Right ventricle myocardium inferior (tissue), 1 donor: ENCODE results near the gene CFAP221. TPM values are rescaled to one million over a fixed set of nuclear protein-coding genes. Genes with fewer than 3 reads are reported as not detected.
A peak's percentile ranks its signal among the peaks of the same experiment; 100 is the strongest.
"Not testable (repeated sequence)": the region's sequence is repeated elsewhere in the genome, so short reads cannot be mapped to it uniquely, and the experiment has no call there.

ENCODE experiments used
- ATAC-seq: fragments of 200-7000 bp; cut with Tn5 transposase; one replicate; pipeline ENCODE4 v1.9.1; 2020; ENCODE audit warnings: mild to moderate bottlenecking, moderate library complexity
- DNase-seq: peaks from one replicate; pipeline ENCODE4 v3.0.0; 2021; ENCODE audit errors: missing footprints
- intact Hi-C: fragments of 100-400 bp; cut with DNase I; formaldehyde crosslinking; loops from one replicate; pipeline ENCODE4 v1.11.0; 2022
- total RNA-seq: library from RNA; stranded (reverse); fragmentation: NEBNext Ultra II Directional; extraction: Animal tissue kit (Norgen Biotek cat#: 25700); gene quantifications from one replicate; pipeline ENCODE4 v1.2.1, GENCODE V29; 2021
- donor health status: DM: no; HTN: yes; CAD: no; lungs with severe emphysema.

Gene CFAP221
- total RNA-seq, 1 donor from 2014 or later, result 0.51 TPM

DNA sequence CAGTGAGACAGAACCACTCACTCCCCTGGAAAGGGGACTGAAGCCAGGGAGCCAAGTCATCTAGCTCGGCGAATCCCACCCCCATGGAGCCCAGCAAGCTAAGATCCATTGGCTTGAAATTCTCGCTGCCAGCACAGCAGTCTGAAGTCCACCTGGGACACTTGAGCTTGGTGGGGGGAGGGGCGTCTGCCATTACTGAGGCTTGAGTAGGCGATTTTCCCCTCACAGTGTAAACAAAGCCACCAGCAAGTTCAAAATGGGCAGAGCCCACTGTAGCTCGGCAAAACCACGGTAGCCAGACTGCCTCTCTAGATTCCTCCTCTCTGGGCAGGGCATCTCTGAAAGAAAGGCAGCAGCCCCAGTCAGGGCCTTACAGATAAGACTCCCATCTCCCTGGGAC lies 74.5 kb downstream of the CFAP221 start:
- DNase-seq, ATAC-seq, intact Hi-C loops: not testable (repeated sequence)

DNA sequence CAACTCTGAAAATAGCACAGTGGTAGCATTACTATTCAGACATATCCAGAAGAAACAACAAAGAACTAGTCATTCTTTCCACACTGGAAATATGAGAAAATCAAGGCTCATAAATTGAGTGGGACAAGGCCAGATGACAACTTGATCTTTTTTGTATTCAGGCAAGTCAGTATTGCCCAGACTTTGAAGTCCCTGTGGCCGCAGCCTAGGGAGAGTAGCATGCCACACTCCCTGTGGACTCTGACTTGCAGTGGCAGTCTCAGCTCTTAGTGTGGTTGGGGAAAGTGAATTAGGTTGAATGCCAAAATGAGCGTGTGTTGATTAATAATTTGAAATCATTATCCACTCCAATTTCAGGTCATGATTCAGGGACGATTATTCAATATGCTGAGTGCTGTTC lies 81.0 kb downstream of the CFAP221 start:
- ATAC-seq, result no peak
- intact Hi-C loops, result no loop called here
- no peak for DNase-seq

DNA sequence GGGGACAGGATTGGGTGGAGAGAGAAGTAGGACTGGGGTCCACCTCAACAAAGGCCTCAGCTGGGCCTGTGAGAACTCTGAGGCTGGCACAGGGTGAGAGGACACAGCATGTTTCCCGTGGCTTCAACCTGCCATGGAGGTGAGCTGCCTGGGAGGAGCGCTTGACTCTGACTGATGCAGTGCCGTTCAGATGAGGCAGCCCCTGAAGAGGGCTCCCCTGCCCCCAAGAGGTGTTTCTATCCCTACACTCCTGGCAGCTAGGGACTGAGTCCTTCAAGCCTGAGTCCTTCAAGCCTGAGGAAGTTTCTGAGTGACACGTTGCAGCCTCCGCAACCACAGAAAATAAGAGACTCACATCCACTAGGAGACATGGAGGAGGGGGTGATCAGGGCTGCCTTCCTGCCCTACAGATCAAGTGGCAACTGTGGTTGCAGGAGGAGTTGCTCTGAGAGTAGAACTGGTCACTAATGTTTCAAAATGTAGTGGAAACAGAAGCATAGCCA lies 85.1 kb downstream of the CFAP221 start:
- DNase-seq (no peak), ATAC-seq (no peak)
- intact Hi-C loops, result no loop called here

DNA sequence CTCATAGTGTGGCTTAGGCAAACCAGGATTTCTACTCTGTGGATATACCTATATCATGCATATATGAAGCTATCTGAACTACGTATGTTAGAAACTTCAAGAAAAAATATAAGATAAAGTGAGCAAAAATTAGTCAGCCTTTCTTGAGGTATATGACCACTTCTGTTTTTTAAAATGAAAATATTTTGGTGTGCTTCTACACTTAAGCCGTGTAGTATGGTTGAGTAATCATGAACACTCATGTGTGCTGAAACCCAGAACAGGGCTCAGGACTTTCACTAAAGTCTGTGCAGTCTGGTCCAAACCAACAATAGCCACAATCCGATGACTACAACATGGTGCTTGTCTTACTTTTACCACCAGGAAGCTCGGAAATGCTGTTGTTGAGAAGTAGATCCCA lies 85.9 kb downstream of the CFAP221 start:
- DNase-seq (no peak), ATAC-seq (no peak)
- intact Hi-C loops, result no loop called here

DNA sequence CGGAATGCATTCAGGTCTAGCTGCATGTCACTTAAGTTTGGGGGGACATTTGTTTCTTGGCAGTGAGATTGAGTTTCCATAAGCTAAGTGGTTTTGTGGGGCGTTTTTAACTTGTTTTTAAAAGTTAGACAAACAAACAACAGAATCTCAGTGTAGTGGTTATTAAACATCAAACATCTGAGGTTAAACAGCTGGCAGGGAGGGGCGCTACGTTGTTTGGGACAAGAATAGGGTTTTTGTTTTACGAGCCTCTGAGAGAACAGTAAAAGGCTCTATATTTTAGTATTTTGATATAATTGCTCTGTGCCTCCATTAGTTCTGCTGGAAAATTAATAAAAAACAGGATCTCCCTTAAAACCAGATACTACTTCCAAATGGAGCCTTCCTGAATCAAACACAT lies 93.1 kb downstream of the CFAP221 start:
- intact Hi-C loops, result no loop called here
- no peak for ATAC-seq
- DNase-seq, result no peak

DNA sequence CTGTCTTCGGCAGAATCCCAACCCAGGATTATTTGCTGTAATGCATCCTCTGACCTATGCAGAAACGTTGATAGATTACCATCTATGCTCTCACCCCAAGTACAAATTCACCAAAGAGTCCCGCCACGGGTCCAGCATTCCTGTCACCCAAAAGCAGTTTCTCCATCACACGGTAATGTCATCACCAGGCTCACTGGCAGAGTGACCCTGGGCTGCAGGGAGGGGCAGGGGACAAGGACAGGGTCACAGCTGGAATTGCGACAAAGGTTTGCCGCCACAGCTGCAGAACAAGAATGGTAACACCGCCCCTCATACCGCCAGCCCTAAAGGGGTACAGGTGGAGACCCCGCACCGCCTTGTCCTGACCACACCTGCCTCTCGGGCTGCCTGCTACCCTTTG lies 94.0 kb downstream of the CFAP221 start:
- intact Hi-C loops, result no loop called here
- DNase-seq, result no peak
- no peak for ATAC-seq

DNA sequence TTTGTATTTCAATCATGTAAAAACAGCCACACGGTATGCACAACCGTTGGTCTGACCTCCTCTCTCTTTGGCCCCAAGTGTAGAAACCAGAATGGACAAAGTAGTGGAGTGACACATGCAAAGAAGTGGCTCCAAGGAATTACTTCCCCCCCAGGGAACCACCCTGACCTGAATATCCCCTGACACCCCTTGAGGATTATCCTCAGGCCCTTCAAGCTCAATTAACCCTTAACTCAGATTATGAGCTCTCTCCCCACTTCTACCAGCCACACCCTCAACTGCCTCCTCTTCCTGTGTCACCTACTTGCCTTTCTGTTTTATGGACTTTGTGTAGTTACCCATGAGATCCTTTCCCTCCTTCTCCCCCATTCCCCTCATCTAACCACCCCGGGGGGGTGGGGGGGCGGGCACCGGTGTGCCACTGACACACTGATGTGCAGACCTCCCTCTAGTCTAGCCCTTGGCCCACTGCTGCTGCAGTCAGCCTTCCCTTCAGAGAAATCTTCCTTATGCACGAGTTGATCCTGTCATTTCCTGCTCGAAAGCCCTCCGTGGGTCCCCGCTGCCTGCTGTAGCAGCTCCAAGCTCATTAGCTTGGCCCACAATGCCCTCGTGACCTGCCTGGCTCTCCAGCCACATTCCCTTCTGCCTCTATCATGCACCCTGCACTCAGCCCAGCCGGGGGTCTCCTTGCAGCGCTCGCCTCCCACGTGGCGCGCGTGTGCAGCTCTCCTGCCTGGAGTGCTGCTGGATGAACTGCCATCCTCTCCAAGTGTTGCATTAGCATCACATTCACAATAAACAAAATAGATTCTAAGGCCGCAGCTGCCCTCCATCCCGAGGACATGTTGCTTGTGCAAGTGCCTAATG lies 94.7 kb downstream of the CFAP221 start:
- intact Hi-C loops, result no loop called here
- no peak for DNase-seq
- ATAC-seq, result no peak

DNA sequence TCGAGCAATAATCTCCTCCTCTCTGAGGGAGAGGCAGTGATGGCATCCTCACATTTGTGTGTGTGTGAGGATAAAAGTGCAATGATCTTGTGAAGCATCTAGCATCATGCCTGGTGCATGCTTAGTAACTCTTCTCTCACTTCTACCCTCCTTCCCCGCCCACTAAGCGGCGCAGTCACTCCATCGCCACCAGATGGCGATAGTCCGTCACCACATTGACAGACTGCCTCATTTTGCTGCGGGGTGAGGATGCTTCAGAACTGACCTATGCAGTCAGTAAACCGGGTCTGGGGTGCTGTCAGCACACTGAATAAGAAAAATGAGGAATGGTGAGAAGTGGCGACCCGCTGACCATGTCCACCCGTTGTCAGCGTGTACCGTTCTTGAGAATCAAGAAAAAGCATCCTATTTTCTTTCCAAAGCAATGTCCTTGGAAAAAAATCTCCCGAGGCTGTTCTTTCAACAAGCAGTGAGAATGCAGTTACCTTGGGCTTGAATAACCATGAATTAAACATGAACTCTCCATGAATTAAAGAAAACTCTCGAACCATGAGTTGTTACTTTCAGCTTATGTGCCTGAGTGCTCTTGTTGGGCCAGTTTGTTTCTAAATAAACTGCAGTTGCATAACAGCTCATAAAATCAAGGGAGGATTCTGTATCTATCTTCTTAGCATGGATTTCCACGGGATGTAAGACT lies 97.5 kb downstream of the CFAP221 start:
- intact Hi-C loops, result loop anchor here (1.0 to 10.0 kb wide), 2 partner anchors 17 to 117 kb away; partner anchors contain the start of gene SCTR
- ATAC-seq, result peak; percentile 79
- DNase-seq, result peak; percentile 78

DNA sequence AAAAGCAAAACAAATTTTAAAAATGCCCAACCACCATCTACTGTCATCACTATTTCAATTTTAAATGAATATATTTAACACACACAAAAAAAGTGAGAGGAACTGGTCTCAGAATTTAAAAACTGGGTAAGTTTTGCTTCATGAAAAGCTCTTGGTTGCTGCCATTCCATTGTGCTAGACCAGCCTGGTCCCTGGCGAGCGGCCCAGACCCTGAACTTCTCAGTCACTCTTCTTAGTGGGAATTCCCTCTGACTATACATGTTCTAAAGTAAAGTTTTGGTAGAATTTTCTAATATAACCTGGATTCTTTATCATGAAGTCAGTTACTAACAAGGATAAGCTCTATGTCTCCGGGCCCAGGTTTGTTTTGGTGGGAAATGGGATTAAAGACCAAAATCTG lies 99.9 kb downstream of the CFAP221 start:
- ATAC-seq (no peak), DNase-seq (no peak)
- intact Hi-C loops, result loop anchor here (10.0 kb wide), 1 partner anchor 119 kb away; the partner anchor contains the start of gene SCTR

DNA sequence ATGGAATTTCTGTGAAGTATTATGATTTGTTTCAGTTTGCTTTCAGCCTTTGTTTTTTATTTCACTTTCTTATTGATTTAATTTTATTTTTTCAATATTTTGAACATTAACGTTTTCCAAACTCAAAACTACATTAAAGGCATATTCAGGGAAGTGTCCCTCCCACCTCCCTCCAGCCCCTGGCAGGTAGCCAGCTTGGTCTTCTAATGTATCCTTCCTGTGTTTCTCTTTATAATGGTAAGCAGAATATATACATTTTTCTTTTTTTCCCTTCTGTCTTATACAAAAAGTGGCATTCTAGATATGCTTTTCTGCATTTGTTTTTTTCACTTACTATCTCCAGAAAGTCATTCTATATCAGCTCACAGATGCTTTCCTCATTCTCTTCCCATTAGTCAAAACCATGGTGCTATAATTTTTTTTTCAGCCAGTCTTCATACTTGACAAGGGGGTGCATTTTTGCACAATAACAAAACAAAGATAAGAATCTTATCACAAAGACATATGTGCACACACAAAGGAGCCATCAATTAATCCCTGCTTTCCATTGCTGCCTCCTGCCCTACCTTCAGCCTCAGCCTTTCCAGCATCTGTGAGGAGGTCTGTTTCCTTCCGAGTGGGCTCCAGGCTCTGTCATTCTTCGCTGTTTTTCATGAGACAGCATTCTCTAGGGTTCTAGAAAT lies 101.1 kb downstream of the CFAP221 start:
- no peak for ATAC-seq
- DNase-seq, result no peak
- intact Hi-C loops, result loop anchor here (10.0 kb wide), 1 partner anchor 121 kb away; the partner anchor contains the start of gene SCTR

DNA sequence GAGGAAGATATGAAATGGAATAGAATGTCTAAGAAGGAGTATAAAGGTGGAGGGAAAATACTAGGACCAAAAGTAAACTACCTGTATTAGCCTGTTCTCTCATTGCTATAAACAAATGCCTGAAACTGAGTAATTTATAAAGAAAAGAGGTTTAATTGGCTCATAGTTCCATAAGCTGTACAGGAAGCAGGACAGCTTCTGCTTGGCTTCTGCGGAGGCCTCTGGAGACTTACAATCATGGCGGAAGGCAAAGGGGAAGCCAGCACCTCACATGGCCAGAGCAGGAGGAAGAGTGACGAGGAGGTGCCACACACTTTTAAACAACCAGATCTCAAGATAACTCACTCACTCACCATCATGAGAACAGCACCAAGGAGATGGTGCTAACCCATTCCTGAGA lies 101.9 kb downstream of the CFAP221 start:
- no peak for DNase-seq
- intact Hi-C loops, result loop anchor here (10.0 kb wide), 1 partner anchor 121 kb away; the partner anchor contains the start of gene SCTR
- ATAC-seq, result no peak

DNA sequence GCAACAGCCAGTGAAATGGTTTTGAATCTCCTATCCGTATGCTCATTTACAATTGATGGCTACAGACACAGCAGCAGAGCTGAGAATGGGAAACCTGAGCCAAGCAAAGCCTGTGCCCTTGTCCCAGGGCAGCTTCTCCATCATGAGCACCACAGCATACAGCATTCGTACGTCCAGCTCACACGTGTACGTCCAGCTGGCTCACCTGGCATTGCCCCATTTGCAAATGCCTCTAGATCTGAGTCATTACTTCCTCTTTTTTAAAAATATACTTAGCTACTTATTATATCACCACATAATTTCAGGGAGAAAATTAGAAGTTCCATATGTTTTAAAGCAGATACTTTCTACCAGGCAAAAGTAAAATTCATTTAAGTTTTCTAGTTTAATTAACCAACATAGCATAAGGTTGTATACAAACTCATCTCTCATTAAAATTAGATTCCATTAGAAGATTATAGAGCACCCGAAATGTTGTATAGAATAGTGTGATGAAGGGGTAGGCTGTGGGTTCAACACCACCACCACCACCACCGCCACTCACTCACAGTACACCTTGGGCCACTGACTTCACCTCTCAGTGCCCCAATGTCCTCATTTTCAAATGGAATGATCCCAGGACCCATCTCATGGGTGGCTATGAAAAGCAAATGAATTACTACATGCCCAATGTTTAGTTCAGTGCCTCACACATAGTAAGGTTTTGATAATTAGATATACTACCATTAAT lies 103.4 kb downstream of the CFAP221 start:
- intact Hi-C loops, result loop anchor here (10.0 kb wide), 1 partner anchor 123 kb away; the partner anchor contains the start of gene SCTR
- no peak for ATAC-seq
- DNase-seq, result no peak

DNA sequence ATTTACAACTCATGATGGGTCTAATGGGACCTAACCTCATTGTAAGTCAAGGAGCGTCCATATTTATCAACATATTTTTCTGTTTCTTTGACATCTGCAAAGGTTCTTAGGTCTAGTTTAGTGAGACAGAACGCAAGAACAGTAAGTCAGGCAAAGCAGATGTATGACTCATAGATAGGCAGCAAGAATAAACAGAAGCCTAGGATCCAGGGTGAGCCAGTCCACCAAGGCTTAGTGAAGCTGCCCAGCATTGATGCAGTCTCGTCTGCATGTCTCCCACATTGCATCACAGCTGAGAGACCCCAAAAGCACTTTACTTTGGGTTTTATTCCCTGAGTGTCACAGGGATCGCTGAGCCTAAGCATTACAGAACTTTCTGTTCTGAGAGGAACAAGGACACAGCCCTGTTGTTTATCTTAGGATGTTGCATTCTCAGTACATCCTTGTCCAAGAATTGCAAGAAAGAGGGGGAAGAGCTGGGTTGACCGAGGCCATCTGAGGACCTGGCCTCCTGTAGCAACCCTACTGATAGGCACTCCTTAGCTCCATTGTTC lies 105.2 kb downstream of the CFAP221 start:
- intact Hi-C loops, result loop anchor here (10.0 kb wide), 1 partner anchor 125 kb away; the partner anchor contains the start of gene SCTR
- ATAC-seq, result no peak

DNA sequence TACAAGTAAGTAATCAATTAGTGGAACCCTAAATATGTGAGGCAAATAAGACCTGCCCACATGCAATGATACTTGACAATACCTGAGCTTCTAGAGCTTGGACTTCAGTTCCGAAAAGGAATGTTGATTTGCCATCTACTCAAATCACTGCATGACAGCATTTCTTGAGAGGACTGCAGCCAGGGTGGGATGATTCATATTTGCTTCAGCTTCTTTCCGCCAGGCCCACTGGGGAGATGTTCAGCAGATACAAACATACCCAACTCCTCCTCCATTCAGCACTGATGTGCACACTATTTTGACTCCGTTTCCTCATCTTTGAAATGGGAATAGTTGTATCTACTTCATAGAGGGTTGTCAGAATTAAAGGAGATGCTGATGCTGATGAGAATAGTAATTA lies 106.0 kb downstream of the CFAP221 start:
- DNase-seq, result no peak
- intact Hi-C loops, result no loop called here
- ATAC-seq, result no peak

More for the DNA sequence above, 105.2 kb downstream of the CFAP221 start:
- DNase-seq, result no peak

DNA sequence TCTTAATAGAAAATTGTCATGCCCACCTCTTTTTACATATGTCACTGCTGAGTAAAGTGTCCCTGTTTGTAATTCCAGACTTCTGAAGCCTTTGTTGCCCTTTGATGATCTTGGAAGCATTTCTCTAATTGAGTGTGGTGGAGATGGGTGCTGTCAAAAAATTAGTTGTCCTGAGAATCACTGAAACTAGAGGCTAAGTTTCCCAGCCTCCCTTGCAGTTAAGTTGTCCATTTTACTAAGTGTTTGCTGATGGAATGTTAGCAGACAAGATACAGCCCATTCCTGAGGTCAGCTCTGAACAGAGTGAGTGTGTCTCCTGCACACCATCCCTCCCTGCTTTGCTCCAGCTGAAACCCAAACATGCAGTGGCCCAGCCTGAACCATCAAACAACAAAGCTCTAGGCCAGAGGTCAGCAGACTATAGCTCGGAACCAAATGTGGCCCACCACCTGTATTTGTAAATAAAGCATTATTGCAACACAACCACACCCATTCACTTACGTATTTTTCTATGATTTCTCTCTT lies 106.7 kb downstream of the CFAP221 start:
- intact Hi-C loops, result no loop called here
- no peak for DNase-seq
- no peak for ATAC-seq

DNA sequence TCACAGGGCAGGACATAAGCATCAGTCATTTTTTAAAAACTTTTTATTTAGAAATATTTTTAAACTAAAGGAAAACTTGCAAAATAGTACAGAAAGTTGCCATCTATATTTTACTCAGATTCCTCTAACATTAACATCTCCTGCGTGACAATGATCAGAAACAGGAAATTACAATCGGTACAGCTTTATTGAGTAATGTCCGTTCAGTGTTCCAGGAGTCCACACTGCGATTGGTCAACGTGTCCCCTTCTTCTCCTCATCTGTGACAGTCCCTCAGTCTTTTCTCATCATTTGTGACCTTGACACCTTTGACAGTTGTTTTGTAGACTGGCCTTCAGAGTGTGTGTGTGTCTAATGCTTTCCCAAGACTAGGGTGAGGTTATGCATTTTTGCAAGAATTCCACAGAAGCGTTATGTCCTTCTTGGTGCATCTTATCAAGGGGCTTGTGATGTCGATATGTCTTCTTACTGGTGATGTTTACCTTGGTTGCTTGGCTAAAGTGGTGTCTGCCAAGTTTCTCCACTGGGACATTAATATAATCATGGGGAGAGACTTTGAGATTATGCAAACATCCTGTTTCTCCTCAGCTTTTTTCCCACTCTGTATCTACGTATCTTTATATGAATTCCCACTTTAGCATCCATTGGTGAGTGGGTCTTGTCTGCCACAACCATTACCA lies 113.4 kb downstream of the CFAP221 start:
- intact Hi-C loops, result loop anchor here (1.0 kb wide), 1 partner anchor 15 kb away; no protein-coding TSS in a partner anchor
- ATAC-seq, result no peak
- no peak for DNase-seq
